H1 (cell line): ENCODE results near the gene TMEM106A. TPM values are rescaled to one million over a fixed set of nuclear protein-coding genes. Genes with fewer than 3 reads are reported as not detected.
"Not testable (repeated sequence)": the region's sequence is repeated elsewhere in the genome, so short reads cannot be mapped to it uniquely, and the experiment has no call there.

Experiments used
- CTCF ChIA-PET: fragments of 300-600 bp; sonication (Branson Sonifier 250); formaldehyde crosslinking; loops from one replicate; lab custom pipeline; 2021; ENCODE audit not compliant: partially characterized antibody; lab: Charles Lee
- POLR2A ChIA-PET: fragments of 300-600 bp; sonication (Branson Sonifier 250); formaldehyde crosslinking; loops from one replicate; lab custom pipeline; 2021; ENCODE audit warnings: inconsistent platforms; ENCODE audit not compliant: partially characterized antibody; lab: Charles Lee
- DNase-seq, 2 experiments: peaks; one replicate each; pipeline versions ENCODE4 v3.0.0 to v3.0.0-alpha.2; 2010 to 2022; ENCODE audit warnings: low spot score in 2 of 2, low read depth in 1 of 2, mixed read lengths in 1 of 2
- FAIRE-seq: peaks from 2 replicates; lab custom pipeline; 2011; peaks lifted over from hg19 to GRCh38; lab: Jason Lieb, UNC
- H2AFZ ChIP-seq: 2 replicates; pipeline ENCODE4 v1.8.1; 2012; ENCODE audit warnings: low read length, inconsistent platforms
- H2AK5ac ChIP-seq: 2 replicates; pipeline ENCODE4 v1.6.1; 2013; ENCODE audit warnings: low read depth, low read length
- H2BK120ac ChIP-seq: replicated peaks from 2 replicates; pipeline ENCODE3; 2013; ENCODE audit warnings: low read depth, low read length, inconsistent platforms
- H2BK12ac ChIP-seq: 2 replicates; pipeline ENCODE4 v1.6.1; 2013; ENCODE audit warnings: low read depth, low read length
- H2BK15ac ChIP-seq: 2 replicates; pipeline ENCODE4 v1.6.1; 2013; ENCODE audit warnings: low read length
- H2BK20ac ChIP-seq: 2 replicates; pipeline ENCODE4 v1.6.1; 2013; ENCODE audit warnings: low read length
- H2BK5ac ChIP-seq: 2 replicates; pipeline ENCODE4 v1.6.1; 2013; ENCODE audit warnings: low read depth, low read length
- H3K14ac ChIP-seq: 2 replicates; pipeline ENCODE4 v1.6.1; 2013; ENCODE audit warnings: inconsistent platforms; ENCODE audit not compliant: insufficient read length
- H3K18ac ChIP-seq: 2 replicates; pipeline ENCODE4 v1.6.1; 2013; ENCODE audit warnings: low read length; ENCODE audit errors: extremely low read depth
- H3K23ac ChIP-seq: 2 replicates; pipeline ENCODE4 v1.6.1; 2013; ENCODE audit warnings: inconsistent platforms; ENCODE audit not compliant: insufficient read length
- H3K23me2 ChIP-seq: 2 replicates; pipeline ENCODE4 v1.6.1; 2013; ENCODE audit warnings: low read depth, low read length
- H3K27ac ChIP-seq: 2 replicates; pipeline ENCODE4 v1.6.1; 2011; ENCODE audit warnings: low read depth, low read length, inconsistent platforms
- H3K27me3 ChIP-seq, 4 experiments: replicated peaks in 1 of 4; 1 replicate in 1 of 4; 2 replicates in 3 of 4; pipeline versions ENCODE4 v1.6.1 to v1.8.1; 2011 to 2013; ENCODE audit warnings: low read length in 3 of 4, mild to moderate bottlenecking in 3 of 4, inconsistent platforms in 2 of 4, mixed read lengths in 2 of 4, moderate library complexity in 1 of 4; ENCODE audit not compliant: control insufficient read depth in 3 of 4, insufficient read depth in 3 of 4; ENCODE audit errors: extremely low read depth in 1 of 4
- H3K36me3 ChIP-seq, 4 experiments: 2 replicates each; pipeline versions ENCODE4 v1.6.1 to v1.8.1; 2011 to 2013; ENCODE audit warnings: mild to moderate bottlenecking in 4 of 4, low read length in 3 of 4, moderate library complexity in 2 of 4, control low read depth in 1 of 4, inconsistent platforms in 1 of 4; ENCODE audit not compliant: insufficient read depth in 4 of 4, control insufficient read depth in 2 of 4
- H3K4ac ChIP-seq: replicated peaks from 2 replicates; pipeline ENCODE3; 2013; ENCODE audit warnings: low read length, low read depth, mixed read lengths, inconsistent platforms; ENCODE audit not compliant: insufficient read length
- H3K4me1 ChIP-seq, 4 experiments: replicated peaks in 1 of 4; 1 replicate in 1 of 4; 2 replicates in 3 of 4; pipeline versions ENCODE4 v1.6.1 to v1.8.1; 2011 to 2013; ENCODE audit warnings: low read length in 3 of 4, inconsistent platforms in 2 of 4, mixed read lengths in 1 of 4; ENCODE audit not compliant: insufficient read depth in 4 of 4, control insufficient read depth in 3 of 4
- H3K4me2 ChIP-seq, 2 experiments: 2 replicates each; pipeline versions ENCODE4 v1.6.1 to v1.8.1; 2011 to 2013; ENCODE audit warnings: low read depth in 2 of 2, low read length in 2 of 2, control low read depth in 1 of 2, inconsistent platforms in 1 of 2, mild to moderate bottlenecking in 1 of 2; ENCODE audit not compliant: insufficient read depth in 1 of 2
- H3K4me3 ChIP-seq, 4 experiments: fragments of 200-600, 300-600 bp in 1 of 4; sonication (generic), shearing (Covaris generic), sonication (Bioruptor Twin) in 1 of 4; 2 replicates each; pipeline versions ENCODE4 v1.5.1 to v1.8.1; 2011 to 2016; ENCODE audit warnings: low read length in 4 of 4, low read depth in 3 of 4, control low read depth in 2 of 4, inconsistent platforms in 2 of 4, mild to moderate bottlenecking in 2 of 4, mixed read lengths in 1 of 4, moderate library complexity in 1 of 4; ENCODE audit not compliant: insufficient read depth in 2 of 4; ENCODE audit errors: extremely low read depth in 1 of 4
- H3K56ac ChIP-seq: replicated peaks from 2 replicates; pipeline ENCODE3; 2013; ENCODE audit warnings: low read depth, mild to moderate bottlenecking, mixed read lengths, low read length, inconsistent platforms; ENCODE audit not compliant: insufficient read length
- H3K79me1 ChIP-seq: 2 replicates; pipeline ENCODE4 v1.6.1; 2013; ENCODE audit warnings: low read depth, low read length, control low read depth
- H3K79me2 ChIP-seq, 2 experiments: 2 replicates each; pipeline versions ENCODE4 v1.6.1 to v1.8.1; 2012 to 2013; ENCODE audit warnings: low read length in 2 of 2, mild to moderate bottlenecking in 2 of 2, inconsistent platforms in 1 of 2; ENCODE audit not compliant: insufficient read depth in 2 of 2, control insufficient read depth in 1 of 2
- H3K9ac ChIP-seq, 4 experiments: replicated peaks in 1 of 4; 1 replicate in 1 of 4; 2 replicates in 3 of 4; pipeline versions ENCODE4 v1.6.1 to v1.8.1; 2011 to 2013; ENCODE audit warnings: low read depth in 3 of 4, low read length in 3 of 4, control low read depth in 2 of 4, mild to moderate bottlenecking in 2 of 4, moderate library complexity in 2 of 4, inconsistent platforms in 1 of 4; ENCODE audit errors: extremely low read depth in 1 of 4
- H3K9me3 ChIP-seq, 2 experiments: 2 replicates each; pipeline versions ENCODE4 v1.6.1 to v1.8.1; 2012 to 2013; ENCODE audit warnings: mild to moderate bottlenecking in 2 of 2, moderate library complexity in 2 of 2, control low read depth in 1 of 2, inconsistent platforms in 1 of 2, low read depth in 1 of 2, low read length in 1 of 2, mixed read lengths in 1 of 2; ENCODE audit not compliant: insufficient read depth in 2 of 2
- H4K20me1 ChIP-seq, 2 experiments: replicated peaks in 1 of 2; 2 replicates each; pipeline versions ENCODE3 to v1.8.1; 2011 to 2013; ENCODE audit warnings: inconsistent platforms in 2 of 2, low read length in 2 of 2, mild to moderate bottlenecking in 1 of 2; ENCODE audit not compliant: insufficient read depth in 2 of 2, control insufficient read depth in 1 of 2
- H4K5ac ChIP-seq: 2 replicates; pipeline ENCODE4 v1.6.1; 2013; ENCODE audit warnings: low read length, low read depth, mixed read lengths, inconsistent platforms; ENCODE audit not compliant: insufficient read length
- H4K8ac ChIP-seq: 2 replicates; pipeline ENCODE4 v1.8.0; 2013; ENCODE audit warnings: mild to moderate bottlenecking, moderate library complexity, low read length, inconsistent platforms; ENCODE audit not compliant: insufficient read depth; ENCODE audit errors: extremely low read depth
- H4K91ac ChIP-seq: replicated peaks from 2 replicates; pipeline ENCODE3; 2013; ENCODE audit warnings: low read length, mixed read lengths, inconsistent platforms; ENCODE audit not compliant: insufficient read length
- WGBS, 2 experiments: shearing (Covaris generic) in 1 of 2; methylation state at CpG; one replicate each; pipeline versions ENCODE4 v1.1.6 to v1.1.7; 2013 to 2015; ENCODE audit warnings: low lambda C conversion rate in 2 of 2, mixed read lengths in 2 of 2, inconsistent platforms in 1 of 2, low coverage in 1 of 2, missing lambda C conversion rate in 1 of 2; ENCODE audit not compliant: insufficient replicate concordance in 2 of 2, insufficient coverage in 1 of 2, insufficient read length in 1 of 2; ENCODE audit errors: extremely low coverage in 1 of 2, missing lambda C conversion rate in 1 of 2; 5-methylcytosine and 5-hydroxymethylcytosine counted together
- polyA plus RNA-seq, 7 experiments: library from polyadenylated mRNA; depleted of rRNA in 3 of 7; stranded (reverse) in 5 of 7; unstranded in 2 of 7; fragments of >200 nt in 5 of 7; fragments of 200-250 nt in 2 of 7; gene quantifications; 1 replicate in 5 of 7; 2 replicates in 1 of 7; 4 replicates in 1 of 7; pipeline versions ENCODE4 v1.2.1 to v1.2.3, GENCODE V29; 2011 to 2013; ENCODE audit warnings: missing spikeins in 2 of 7, mixed read lengths in 2 of 7
- total RNA-seq: library from RNA; stranded (reverse); fragmentation: NEBNext Ultra II Directional; extraction: Animal tissue kit (Norgen Biotek cat#: 25700); gene quantifications from 2 replicates; pipeline ENCODE4 v1.2.1, GENCODE V29; 2021

TMEM106A gene
- total and polyA plus RNA-seq, 2 of the 8 experiments (the other 6 are each of a cell fraction or from before 2014, with no cell fraction given), result 3.2 to 5.4 TPM

DNA sequence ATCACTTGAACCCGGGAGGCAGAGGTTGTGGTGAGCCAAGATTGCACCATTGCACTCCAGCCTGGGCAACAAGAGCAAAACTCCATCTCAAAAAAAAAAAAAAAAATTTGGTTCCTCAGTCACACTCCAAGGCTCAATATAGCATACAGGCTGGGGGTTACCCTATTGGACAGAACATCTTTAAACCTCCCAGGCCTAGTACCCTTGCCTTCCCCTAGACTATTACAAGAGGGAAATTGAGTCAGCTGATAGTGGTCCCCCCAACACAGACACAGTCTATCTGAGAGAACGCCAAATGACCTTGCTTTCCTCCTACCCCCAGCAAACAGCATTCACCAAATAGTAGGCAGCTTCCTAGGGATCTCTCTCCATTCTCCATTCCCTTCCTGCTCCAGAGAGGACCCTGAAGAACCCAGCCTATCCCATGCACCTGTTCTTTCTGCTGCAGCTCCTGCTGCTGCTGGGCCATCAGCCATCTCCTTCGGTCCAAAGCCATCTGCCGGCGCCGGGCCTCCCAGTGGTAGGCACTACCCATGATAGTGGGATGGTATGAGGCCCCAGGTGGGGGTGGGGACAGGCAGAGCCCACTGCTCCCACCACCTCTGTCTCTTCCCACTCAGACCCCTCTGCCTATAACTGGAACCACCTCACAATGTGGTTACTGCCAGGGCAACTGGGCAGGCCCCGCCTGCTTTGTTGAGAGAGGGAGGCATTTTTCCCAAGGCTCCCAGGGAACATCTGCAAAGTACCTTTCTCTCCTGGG is 16.5 kb downstream of the TMEM106A start, which contains the start of gene CCDC200:
Gene CCDC200, minus strand, starts transcription at position 604 of the 763 bp plus-strand sequence. Its CDS starts 69 bp downstream, at position 535.
- H3K4me2 ChIP-seq, H2BK12ac ChIP-seq, H3K23me2 ChIP-seq, CTCF ChIA-PET, H3K4ac ChIP-seq, H3K18ac ChIP-seq, H3K27ac ChIP-seq, H3K79me1 ChIP-seq, H4K91ac ChIP-seq, H3K36me3 ChIP-seq, H2BK120ac ChIP-seq, H2BK20ac ChIP-seq, H3K9me3 ChIP-seq, H4K20me1 ChIP-seq, H3K4me3 ChIP-seq, H4K8ac ChIP-seq, H2BK5ac ChIP-seq, H3K14ac ChIP-seq, H3K27me3 ChIP-seq, FAIRE-seq, DNase-seq, H3K4me1 ChIP-seq, H3K56ac ChIP-seq, H2BK15ac ChIP-seq, H3K9ac ChIP-seq, POLR2A ChIA-PET, H3K23ac ChIP-seq, H2AFZ ChIP-seq, H2AK5ac ChIP-seq, H3K79me2 ChIP-seq, H4K5ac ChIP-seq: not testable (repeated sequence)
- no CpG with 5 or more reads among the region's 7 CpGs for WGBS, 2 experiments
